ENCODE results near the gene POC1A.

Gene POC1A

DNA sequence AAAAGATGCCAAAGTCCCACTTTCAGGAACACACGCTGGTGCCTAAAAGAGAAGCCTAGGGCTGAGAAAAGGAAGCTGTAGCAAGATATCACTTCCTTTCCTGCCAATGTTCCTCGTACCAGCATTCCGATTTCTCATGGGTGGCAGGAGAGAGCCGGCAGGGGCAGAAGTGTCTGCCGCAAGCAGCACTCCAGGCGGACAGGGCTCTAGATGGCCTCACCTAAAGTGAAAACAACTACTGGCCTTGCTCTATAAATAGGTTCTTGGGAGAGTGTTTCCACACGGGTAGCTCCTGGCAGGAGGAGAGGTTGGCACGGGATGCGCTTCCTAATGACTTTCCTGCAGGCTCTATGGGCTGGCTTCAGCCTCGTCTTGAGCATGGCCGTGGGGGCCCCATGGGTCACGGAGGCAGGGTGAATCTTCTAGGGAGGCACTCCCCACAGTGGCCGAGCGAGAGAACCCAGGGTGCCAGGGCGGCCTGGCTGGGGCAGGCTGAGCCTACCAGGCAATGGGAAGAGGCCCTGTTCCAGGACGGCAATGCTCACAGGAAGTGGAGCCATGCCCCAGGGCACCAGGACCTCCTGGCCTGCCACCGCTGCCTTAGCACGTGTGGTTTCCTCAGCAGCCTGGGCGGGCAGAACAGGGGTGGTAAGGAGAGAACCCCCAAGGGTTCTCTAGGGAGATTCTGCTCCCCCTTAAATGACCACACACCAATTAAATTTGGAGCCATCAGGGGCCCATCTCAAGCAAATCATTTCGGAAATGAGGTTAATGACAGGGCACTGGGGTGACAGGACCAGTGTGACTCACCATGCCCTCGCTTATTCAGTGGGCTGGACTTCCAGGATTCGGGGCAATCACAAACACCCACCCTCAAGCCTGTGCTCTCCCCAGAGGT is 83.2 kb downstream of the POC1A start:
- in situ Hi-C loops (cut with MboI; ENCODE audit: low sequenced_read_pairs), result no loop called here

DNA sequence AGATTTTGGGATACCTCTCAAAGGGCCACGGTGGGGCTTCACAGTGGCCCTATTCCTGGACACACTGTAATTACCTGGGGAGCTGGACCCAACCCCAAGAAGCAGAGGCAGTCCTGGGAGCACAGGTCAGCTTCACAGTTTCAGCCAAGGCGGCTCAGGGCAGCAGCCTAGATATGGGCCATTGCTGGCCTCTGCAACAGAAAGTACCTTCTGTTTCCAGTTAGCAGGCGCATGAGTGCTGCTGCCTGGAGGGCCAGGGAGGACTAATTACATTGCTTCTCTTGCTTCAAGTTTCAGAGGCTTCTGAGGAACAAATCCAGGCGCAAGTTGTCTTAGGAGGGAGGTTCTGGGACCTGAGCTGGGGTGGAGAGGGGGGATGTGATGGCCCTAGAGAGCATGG is 84.4 kb downstream of the POC1A start:
- in situ Hi-C loops (cut with MboI; ENCODE audit: low sequenced_read_pairs), result no loop called here

DNA sequence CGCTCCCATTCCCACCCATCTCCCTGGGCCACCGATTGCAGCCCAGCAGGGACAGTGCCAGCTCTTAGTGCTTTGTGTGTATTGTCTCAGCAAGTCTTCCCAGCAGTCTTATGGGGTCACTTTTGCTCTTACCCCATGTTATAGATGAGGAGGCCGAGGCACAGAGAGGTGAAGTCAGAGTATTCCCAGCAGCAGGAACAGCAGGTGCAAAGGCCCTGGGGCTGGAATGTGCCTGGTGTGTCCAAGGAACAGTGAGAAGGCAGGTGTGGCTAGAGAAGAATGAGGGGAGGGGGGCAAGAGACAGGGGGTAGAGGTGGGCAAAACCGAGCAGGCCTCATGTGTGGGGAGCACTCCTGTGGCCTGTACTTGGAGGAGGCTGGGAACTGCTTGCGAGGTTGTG is 85.1 kb downstream of the POC1A start:
- in situ Hi-C loops (cut with MboI; ENCODE audit: low sequenced_read_pairs), result no loop called here

DNA sequence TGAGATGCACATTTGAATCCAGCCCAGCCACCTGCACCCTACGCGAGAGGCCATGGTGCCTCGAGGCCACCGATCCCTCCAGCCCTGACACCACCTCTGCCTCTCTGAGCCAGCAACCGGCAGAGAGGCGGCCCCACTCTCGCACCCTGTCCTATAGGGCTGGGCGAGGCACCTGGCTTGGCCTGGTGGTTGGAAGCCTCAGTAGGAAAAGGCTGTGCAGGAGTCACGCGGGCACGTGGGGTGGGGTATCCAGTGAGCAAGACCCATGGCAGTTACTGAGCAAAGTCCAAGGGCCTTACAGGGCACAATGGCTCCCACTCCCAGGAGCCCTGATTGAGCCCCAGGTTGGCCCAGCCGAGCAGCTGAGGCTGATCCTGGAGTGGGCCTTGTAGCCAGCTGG is 85.5 kb downstream of the POC1A start:
- in situ Hi-C loops (cut with MboI; ENCODE audit: low sequenced_read_pairs), result no loop called here

DNA sequence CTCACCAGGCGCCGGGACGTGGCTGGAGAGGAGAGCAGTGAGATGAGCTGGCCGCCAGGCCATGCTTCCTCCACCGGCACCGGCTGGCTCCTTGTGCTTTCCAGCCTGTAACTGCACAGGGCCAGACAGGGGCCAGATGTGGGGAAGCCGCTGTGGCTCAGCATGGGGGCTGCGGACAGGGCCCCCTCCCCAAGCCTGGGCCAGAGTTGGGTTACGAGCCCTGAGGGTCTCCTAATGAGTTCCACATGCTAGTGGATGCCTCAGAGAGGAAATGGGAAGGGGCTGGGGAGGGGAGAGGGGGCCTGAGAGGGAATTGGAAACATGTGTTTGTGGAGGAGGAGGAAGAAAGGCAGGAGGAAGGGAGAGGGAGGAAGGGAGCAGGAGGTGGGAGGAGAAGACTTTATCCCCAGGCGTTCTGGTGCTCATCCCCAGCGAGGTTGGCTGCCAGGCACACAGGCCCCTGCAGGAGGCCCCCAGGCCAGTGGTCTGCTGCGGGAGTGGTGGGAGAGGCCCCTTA is 86.1 kb downstream of the POC1A start:
- in situ Hi-C loops (cut with MboI; ENCODE audit: low sequenced_read_pairs), result no loop called here

DNA sequence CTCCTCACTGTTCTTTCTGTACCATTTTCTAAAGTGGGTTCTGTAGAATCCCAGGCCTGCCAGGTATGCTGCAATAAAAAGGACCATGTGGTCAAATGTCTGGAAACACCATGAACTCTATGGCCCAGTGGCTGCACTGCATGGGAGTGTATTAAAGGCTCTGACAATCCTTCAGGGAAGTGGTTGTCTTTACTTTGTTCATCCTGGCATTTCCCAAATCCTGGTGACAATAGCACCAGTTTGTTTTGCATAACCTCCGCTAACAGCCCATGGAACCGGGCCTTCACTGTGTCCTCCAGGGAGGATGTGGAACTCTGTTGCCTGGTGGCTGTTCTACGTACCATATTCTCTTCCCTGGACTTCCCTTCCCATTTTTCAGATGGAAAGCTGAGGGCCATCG is 86.7 kb downstream of the POC1A start:
- in situ Hi-C loops (cut with MboI; ENCODE audit: low sequenced_read_pairs), result no loop called here

DNA sequence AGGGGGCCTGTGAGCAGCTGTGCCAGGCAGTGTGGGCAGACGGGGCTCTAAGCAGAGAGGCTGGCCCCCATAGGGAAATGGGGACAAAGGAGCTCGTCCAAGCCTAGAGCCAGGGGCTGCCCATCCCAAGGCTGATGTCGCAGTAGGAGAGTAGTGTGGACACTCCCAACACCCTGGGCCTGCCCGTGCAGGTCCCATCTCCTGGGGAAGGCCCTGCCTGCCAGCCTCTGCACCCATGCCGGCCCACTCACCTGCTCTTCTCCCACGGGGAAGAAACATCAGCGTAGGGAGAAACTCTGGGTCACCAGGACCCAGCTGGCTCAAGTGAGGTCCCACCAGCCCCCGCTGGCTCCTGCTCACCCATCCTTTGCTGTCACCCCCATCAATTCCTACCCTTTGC is 87.2 kb downstream of the POC1A start:
- in situ Hi-C loops (cut with MboI; ENCODE audit: low sequenced_read_pairs), result no loop called here

DNA sequence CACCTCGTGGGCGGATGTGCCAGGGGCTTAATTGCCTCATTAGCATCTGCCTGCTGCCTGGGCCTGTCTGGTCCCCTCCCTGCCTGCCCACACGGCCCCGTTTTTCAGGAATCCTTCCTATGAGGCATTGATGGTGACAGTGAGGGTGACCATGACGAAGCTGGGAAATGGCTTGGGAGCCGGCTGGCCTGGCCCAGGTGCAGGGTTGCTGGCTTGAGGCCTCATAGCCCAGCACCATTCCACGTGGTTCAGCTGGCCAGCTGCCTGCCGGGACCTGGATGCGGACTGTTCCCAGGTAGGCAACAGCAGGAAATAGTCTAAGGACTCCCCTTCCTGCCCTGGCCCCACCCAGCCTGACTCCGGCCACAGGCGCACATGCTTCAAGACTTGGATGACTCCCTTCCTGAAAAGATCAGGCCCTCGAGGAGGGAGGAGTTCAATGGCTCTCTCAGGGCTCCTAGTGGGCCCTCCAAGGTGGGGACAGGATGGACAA is 88.9 kb downstream of the POC1A start:
- in situ Hi-C loops (cut with MboI; ENCODE audit: low sequenced_read_pairs), result no loop called here

DNA sequence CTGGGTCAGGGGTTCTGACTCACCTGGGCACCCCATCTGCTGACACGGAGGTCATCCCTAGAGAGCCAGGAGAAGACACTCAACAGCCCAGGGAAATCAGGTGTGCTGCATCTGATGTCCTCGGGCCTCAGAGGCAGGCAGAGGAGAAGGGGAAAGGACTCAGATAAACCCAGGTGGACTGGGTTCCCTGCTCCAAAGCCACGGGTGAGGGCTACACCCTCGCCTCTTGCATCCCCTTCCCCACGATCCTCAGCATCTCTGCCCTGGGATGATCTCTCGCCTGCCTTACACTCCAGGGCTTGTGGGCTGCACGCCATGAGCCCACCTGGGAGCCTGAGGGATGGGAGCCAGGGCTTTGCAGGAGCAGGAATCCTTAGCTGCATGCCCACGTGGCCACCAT is 89.7 kb downstream of the POC1A start:
- in situ Hi-C loops (cut with MboI; ENCODE audit: low sequenced_read_pairs), result no loop called here

DNA sequence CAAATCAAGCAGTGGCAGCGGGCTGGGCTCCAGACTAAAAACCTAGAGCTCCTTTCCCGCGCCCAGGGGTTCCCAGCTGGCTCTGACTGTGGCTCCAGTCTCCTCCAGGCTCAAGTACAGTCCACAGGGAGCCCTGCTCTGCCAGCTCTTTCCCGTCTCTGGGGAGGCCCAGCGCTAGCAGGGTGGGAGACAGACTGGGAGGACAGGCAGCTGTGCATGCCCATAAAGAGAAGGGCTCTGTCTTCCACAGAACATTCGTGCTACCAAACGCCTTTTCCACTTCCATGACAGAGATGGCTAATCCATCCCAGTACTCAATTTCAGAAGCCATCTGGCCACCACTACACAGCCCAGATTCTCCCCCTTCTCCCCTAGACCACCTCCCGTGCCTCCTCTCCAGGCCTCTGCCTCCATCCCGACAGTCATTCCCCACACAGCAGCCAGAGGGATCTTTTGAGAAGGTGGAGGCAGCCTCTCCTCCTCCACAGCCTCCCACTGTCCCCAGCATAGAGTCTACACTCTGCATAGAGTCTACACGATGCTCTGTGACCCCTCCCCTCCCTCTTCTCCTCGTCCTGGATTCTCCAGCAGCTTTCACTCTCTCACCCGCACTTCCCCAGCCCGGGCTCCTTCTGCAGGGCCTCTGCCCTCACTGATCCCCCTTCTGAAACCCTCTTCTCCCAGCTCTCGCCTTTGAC is 91.0 kb downstream of the POC1A start:
- in situ Hi-C loops (cut with MboI; ENCODE audit: low sequenced_read_pairs), result no loop called here

DNA sequence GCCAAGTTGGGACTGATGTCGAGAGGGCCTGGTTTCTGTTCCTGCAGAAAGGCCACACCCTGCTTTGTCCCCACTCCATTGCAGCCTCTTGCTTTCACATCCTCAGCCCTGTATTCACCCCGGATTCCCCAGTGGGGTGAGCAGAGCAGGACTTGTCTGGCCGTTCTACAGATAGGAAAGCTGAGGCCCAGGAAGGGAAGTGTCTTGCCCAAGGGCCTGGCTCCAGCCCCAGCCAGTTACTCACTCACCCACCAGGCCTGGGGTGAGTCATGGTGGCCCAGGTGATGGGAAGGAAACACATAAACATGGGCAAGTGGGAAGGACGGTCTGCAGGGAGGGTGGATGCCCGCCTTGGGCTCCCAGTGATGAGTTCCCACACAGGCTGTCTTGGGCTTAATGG is 91.7 kb downstream of the POC1A start:
- in situ Hi-C loops (cut with MboI; ENCODE audit: low sequenced_read_pairs), result no loop called here

DNA sequence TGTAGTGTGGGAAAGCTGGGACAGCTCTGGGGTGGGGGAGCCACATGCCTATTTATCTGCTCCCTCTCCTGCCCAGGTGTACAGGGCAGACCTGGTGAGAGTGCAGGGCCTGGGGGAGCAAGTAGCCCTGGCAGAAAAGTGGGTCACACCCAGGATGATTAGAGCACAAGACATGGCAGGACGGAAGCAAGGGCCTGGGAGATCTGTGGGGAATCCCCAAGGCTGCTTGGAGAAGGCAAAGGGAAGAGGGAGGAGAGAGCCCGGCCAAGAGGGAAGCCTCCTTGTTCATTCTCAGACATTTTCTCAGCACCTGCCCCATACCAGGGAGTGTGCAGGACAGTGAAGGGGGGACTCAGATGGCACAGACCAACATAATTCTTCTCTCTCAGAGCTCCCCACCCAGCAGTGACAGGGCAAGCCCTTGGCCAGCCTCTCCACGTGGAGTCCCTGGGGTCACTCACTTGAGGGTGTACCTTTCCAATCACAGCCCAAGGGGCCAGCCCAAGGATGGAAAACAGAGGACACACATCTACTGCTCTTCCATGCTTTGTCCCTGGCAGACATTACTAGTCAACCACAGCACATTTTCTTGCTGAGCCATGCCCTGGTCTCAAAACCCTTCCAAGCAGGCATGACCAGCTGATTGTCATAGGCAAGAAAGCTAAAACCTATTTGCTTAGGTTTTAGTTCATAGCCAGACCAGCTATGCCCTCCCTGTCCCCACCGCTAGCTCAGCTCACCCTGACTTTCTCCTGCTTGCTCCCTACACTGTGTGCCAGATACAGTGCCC is 92.9 kb downstream of the POC1A start:
- in situ Hi-C loops (cut with MboI; ENCODE audit: low sequenced_read_pairs), result no loop called here

DNA sequence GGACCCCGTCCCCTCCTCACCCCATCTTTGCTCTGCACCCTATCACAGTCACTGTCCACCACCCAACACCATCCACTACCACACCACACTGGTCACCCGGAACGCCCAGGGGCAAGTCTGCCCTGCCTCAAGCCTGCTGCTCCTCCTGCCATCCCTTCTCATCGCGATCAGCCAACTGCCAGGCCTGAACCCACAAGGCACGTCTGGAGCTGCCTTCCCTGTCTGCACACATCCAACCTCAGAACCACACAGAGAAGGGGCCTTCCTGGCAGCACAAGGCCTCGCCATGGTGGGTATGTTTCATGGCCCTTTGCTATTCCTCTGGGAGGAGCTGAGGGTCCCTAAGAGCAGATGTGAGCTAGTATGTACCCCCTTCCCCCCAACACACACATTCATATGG is 94.4 kb downstream of the POC1A start:
- in situ Hi-C loops (cut with MboI; ENCODE audit: low sequenced_read_pairs), result no loop called here

DNA sequence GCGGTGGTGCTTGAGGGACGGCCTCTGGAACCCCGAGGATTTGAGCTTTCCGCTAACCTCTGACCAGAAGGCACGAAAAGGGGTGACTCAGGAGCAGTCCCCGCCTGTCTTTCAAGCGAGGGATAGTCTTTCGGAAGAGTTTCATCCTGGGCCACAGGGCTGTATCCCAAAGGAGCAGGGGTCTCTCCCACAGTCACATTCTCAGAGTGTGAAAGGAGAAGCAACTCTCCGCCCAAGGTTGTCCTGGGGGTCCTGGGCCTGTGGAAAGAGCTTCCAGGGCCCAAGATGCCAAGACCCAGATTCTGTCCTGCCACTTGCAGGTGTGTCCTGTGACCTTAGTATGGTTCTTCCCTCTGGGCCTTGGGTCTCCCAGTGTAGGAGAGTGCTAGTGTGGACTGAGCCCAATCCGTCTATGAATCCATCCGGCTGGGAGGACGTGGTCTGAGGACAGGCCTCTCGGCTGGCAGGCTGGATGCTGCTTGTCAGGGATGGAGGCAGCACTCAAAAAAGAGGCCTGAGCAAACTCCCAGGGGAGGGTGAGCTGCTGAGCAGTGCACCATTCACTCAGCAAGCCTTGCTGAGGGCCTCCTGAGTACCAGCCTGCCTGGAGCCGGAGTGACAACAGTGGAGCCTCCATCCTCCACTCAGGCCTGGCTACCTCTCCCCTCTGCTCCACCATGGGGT is 96.3 kb downstream of the POC1A start:
- in situ Hi-C loops (cut with MboI; ENCODE audit: low sequenced_read_pairs), result no loop called here

DNA sequence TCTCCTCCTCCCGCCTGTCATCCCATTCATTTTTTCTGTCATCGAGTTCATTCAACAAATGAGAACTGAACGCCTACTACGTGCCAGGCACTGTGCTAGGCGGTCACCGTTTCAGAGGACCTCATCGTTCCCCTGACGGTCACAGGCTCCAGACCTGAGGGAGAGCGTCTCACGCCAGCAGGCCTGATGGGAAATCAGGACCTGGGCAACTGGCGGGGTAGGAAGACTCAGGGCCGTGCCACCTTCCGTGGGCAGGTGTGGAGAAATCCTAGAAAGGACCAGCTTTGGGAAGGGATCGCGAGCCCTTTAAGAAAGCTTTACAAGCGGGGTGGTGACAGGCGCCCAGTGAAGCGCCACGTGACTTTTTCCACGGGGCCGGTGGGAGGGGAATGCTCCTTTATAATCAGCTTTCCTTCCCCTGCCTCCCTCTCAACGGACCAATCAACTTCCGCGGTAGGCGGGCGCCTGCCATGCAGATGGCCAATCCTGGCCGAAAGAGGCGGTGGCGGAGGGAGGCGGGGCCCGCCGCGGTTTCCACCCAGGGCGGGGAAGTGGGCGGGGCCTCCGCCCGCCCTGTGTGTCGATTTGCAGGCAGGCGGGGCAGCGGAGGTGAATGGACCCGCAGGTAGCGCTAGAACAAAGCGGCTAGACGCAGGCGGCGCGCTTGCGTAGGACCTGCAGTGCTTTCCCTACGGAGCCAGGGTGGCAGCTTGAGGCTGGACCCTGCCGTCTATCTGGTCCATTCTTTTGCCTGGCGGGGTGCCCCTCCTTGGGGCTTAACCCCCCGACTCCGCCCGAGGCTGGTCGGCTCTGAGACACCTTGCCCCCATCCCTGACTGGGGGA is 97.0 kb downstream of the POC1A start:
- in situ Hi-C loops (cut with MboI; ENCODE audit: low sequenced_read_pairs), result no loop called here

DNA sequence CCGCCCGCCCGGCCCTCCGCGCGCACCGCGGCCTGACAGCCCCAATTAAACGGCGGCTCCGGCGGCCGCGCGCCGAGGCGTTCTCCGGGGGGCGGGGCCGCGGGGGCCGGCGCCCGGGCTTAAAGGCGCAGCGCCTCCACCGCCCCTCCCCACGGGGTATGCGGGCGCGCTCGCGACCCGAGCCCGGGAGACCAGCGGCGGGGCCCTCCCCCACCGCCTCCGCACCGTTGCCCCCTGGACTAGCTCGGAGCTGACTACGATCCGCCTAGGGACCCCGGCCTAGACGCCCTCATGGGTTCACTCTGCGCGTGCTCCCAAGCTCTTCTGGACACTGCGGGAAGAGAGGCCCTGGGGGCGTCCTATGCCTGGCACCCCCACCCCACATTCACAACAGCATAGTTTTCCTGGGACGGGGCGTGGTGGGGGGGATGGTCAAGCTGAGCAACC is 97.7 kb downstream of the POC1A start, which contains the start of gene DUSP7:
DUSP7 (minus strand) TSS at position 51 of the 447 bp plus-strand sequence. CDS start 205 bp downstream, outside the sequence.
- in situ Hi-C loops (cut with MboI; ENCODE audit: low sequenced_read_pairs), result no loop called here

DNA sequence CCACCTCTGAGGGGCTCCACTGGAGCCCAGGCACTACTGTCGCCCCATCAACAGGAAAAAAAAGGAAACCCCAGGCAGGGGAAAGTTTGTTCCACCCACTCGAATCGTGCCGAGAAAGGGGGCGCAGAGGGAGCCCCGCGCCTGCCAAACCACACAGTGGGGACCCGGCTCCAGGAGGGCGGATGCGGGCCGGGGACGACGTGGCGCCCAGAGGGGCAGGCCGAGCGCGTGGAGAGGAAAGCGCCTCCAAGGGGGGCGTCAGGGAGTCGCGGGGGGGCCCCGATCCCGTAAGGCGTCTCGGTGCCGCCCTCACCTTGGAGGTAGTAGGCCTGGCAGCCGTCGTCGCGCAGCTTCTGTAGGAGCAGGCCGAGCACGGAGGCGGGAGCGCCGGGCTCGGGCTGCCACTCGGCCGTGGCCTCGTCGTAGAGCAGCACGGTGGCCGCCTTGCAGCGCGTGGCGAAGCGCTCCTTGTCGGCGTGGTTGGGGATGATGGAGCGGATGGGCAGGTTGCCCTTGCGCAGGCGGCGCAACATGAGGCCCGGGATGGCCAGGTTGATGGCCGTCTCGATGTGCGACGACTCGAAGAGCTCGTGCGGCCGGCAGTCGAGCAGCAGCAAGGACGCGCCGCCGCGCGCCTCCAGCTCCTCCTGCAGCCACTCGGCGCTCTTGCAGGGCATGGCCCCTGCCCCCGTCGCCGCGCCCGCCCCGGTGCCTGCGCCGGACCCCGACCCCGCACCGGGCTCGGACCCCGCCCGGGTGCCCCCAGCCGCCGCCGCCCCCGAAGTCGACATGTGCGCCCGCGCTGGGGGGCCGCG is 98.5 kb downstream of the POC1A start:
- in situ Hi-C loops (cut with MboI; ENCODE audit: low sequenced_read_pairs), result no loop called here

DNA sequence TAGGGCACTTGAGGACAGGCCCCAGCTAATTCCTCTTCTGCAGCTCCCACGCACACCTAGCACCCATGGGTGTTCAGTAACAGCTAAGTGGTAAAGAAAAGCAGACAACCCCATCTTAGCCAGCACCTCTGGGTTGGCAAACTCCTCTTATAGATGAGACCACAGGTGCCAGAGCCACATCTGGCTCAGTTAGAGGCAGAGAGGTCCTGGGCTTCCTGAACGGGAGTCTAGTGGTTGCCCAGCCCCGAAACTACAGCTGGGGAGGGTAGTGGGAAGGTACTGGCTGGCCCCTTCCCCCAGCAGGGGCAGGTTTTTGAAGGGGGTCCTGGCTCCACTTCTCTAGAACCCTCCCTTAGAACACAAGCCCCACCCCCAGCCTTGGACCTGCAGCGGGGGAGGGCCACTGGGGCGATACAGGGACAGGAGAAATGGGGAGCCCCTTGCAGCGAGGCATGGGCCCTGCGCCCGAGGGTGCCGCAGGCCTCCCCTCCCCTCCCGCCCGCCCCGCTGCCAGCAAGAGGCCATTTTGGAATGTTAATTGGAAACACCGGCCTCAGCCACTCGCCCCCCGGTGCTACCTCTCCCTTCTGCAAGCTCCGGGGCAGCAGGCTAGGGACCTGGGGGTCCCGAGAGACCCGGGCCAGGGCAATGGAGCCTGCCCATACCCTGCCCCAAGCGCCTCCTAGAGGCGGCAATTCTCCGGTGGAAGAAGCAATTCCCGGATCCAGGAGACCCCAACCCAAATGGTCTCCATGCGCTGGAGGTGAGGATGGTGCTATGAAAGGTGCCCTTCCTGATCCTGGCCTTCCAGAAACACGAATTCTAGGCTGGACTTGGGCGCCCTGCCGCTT is 99.3 kb downstream of the POC1A start:
- in situ Hi-C loops (cut with MboI; ENCODE audit: low sequenced_read_pairs), result no loop called here

All from HL-60/S4 treated with retinoic acid at 250 ng/mL for 4 days and 3 days (cell line).